ENCODE data around the gene CEACAM1. TPM values are rescaled to one million over a fixed set of nuclear protein-coding genes. Genes with fewer than 3 reads are reported as not detected.

Gene CEACAM1
- total RNA-seq, 1 experiment from 2014 or later, result 1.5 TPM

GRCh38 chr19:42487798-42488178, 40.5 kb downstream of the CEACAM1 start:
- WGBS (ENCODE audit: extremely low coverage, insufficient read length, low lambda C conversion rate), result no CpG with 5 or more reads among the region's 3 CpGs
- no peaks in the 10 kb centered on the region for H3K27me3 ChIP-seq (ENCODE audit: insufficient read depth, low read length)
- H3K9ac ChIP-seq (ENCODE audit: extremely low read depth, insufficient read length, low read length), result no peak overlapping the region
- Mint-ChIP-seq H3K4me1 (peaks cover 22 to 30% of the 10 kb centered on the region in 2 experiments), H3K27ac (no peak overlapping the region), H3K9me3 (peaks cover 0 to 2% of the 10 kb centered on the region in 2 experiments; a peak in 1 of 5 replicates), H3K36me3 (ENCODE audit: insufficient read depth in 1 of 3, low read depth in 3 of 3) (no peaks in the 10 kb centered on the region), H3K4me3 (no peak overlapping the region), H3K27me3 (ENCODE audit: low read depth) (no peaks in the 10 kb centered on the region)
- H3K4me2 ChIP-seq (ENCODE audit: insufficient read depth, insufficient read length, low read length), result no peak overlapping the region
- no peak overlapping the region for H3K14ac ChIP-seq (ENCODE audit: insufficient read depth, low read length)
- H3T11ph ChIP-seq (ENCODE audit: low read length), result no peak overlapping the region
- H2AFZ ChIP-seq (ENCODE audit: low read length), result no peak overlapping the region
- H3K4ac ChIP-seq (ENCODE audit: low read depth, low read length), result no peak overlapping the region
- no peak overlapping the region for H4K8ac ChIP-seq (replicated peaks; ENCODE audit: insufficient read length, low read depth, low read length)
- no peak overlapping the region for H4K91ac ChIP-seq (ENCODE audit: insufficient read length, low read depth, low read length)
- H3K27ac ChIP-seq (ENCODE audit: insufficient read length, low read depth, low read length), result no peak overlapping the region
- H2AK5ac ChIP-seq (ENCODE audit: insufficient read length, low read length), result no peak overlapping the region
- H3K23me2 ChIP-seq (ENCODE audit: insufficient read length, low read depth, low read length, poor library complexity, severe bottlenecking), result no peaks in the 10 kb centered on the region
- H4K5ac ChIP-seq (ENCODE audit: insufficient read length, low read depth, low read length), result no peak overlapping the region
- H2BK5ac ChIP-seq (ENCODE audit: insufficient read length, low read length), result no peak overlapping the region
- H2BK12ac ChIP-seq (ENCODE audit: insufficient read length, low read depth, low read length), result no peak overlapping the region
- H3K79me2 ChIP-seq (ENCODE audit: insufficient read depth, low read length), result no peaks in the 10 kb centered on the region
- DNase-seq, result no peak
- no peaks in the 10 kb centered on the region for H3K9me3 ChIP-seq (ENCODE audit: control insufficient read depth, low read depth, low read length)
- no peaks in the 10 kb centered on the region for H3K79me1 ChIP-seq (ENCODE audit: insufficient read depth, low read depth, low read length, poor library complexity, severe bottlenecking)
- H2BK120ac ChIP-seq (ENCODE audit: low read depth, low read length, poor library complexity, severe bottlenecking), result no peak overlapping the region
- no peak overlapping the region for H3K23ac ChIP-seq (ENCODE audit: insufficient read length, low read depth, low read length)
- H2BK15ac ChIP-seq (ENCODE audit: low read depth, low read length), result no peak overlapping the region
- H2BK20ac ChIP-seq (ENCODE audit: low read depth, low read length, poor library complexity, severe bottlenecking), result no peak overlapping the region
- no peaks in the 10 kb centered on the region for H4K20me1 ChIP-seq (ENCODE audit: control insufficient read depth, insufficient read depth, insufficient read length)
- no peak overlapping the region for H3K18ac ChIP-seq (ENCODE audit: insufficient read length, low read depth, low read length)
- H3K4me1 ChIP-seq (ENCODE audit: insufficient read depth, low read length), result no peaks in the 10 kb centered on the region
- H3K56ac ChIP-seq (ENCODE audit: insufficient read length, low read depth, low read length), result no peak overlapping the region
- TF ChIP-seq CTCF (conservative IDR thresholded peaks at IDR 0.05), result no peak
